OCI-LY3 (cell line): Measurements from ENCODE around the gene MPG.
A peak's percentile ranks its signal among the peaks of the same experiment; 100 is the strongest.

Experiments used
- H2AFZ ChIP-seq: fragments of 200-600, 300-600 bp; shearing (Covaris generic); 2 replicates; pipeline ENCODE4 v1.6.0; 2014; ENCODE audit warnings: antibody characterized with exemption, low read depth, low read length
- H3K27ac ChIP-seq: fragments of 200-600, 300-600 bp; sonication (generic); 2 replicates; pipeline ENCODE4 v1.5.1; 2014; ENCODE audit warnings: mild to moderate bottlenecking, low read length, moderate library complexity, mixed read lengths
- H3K27me3 ChIP-seq: fragments of 200-600, 300-600 bp; sonication (generic); 2 replicates; pipeline ENCODE4 v1.6.1; 2014; ENCODE audit warnings: low read depth, low read length, mixed read lengths
- H3K36me3 ChIP-seq: fragments of 200-600, 300-600 bp; sonication (generic); replicated peaks from 2 replicates; pipeline ENCODE3; 2014; ENCODE audit warnings: low read depth, low read length, mixed read lengths
- H3K4me1 ChIP-seq: fragments of 300-600, 200-600 bp; sonication (generic); 2 replicates; pipeline ENCODE4 v1.6.1; 2014; ENCODE audit warnings: low read length, mixed read lengths
- H3K4me2 ChIP-seq: fragments of 200-600, 300-600 bp; sonication (generic); 2 replicates; pipeline ENCODE4 v1.6.1; 2014; ENCODE audit warnings: low read length, mixed read lengths
- H3K4me3 ChIP-seq: fragments of 300-600, 200-600 bp; sonication (generic); 2 replicates; pipeline ENCODE4 v1.5.1; 2014; ENCODE audit warnings: antibody characterized with exemption, mild to moderate bottlenecking, low read length, moderate library complexity
- H3K79me2 ChIP-seq: fragments of 300-600, 200-600 bp; shearing (Covaris generic); 2 replicates; pipeline ENCODE4 v1.6.1; 2014; ENCODE audit warnings: mild to moderate bottlenecking, low read length, mixed read lengths
- H3K9ac ChIP-seq: fragments of 300-600, 200-600 bp; shearing (Covaris generic); 2 replicates; pipeline ENCODE4 v1.6.0; 2014; ENCODE audit warnings: mild to moderate bottlenecking, low read length, moderate library complexity
- H3K9me3 ChIP-seq: fragments of 200-600, 300-600 bp; shearing (Covaris generic); 2 replicates; pipeline ENCODE4 v1.6.1; 2014; ENCODE audit warnings: low read length, mixed read lengths; ENCODE audit not compliant: insufficient read depth
- H4K20me1 ChIP-seq: fragments of 200-600, 300-600 bp; sonication (generic); 2 replicates; pipeline ENCODE4 v1.6.1; 2016; ENCODE audit warnings: low read length, mixed read lengths; ENCODE audit not compliant: insufficient read depth
- CTCF ChIP-seq: fragments of 200-600, 300-600 bp; sonication (generic); IDR thresholded peaks from 2 replicates; pipeline ENCODE4 v1.5.1; 2014; ENCODE audit warnings: antibody characterized with exemption, low read length, low read depth
- EZH2phosphoT487 ChIP-seq: fragments of 200-600 bp; shearing (Covaris generic); IDR thresholded peaks from 2 replicates; pipeline ENCODE4 v1.6.1; 2018; ENCODE audit warnings: antibody characterized with exemption, mixed run types, low read depth

The MPG gene

GRCh38 chr16:104928-105327, 26.9 kb downstream of the MPG start:
- Histone ChIP-seq H3K9ac (no peak overlapping the region), H3K27me3 (no peaks in the 10 kb centered on the region), H3K79me2 (no peaks in the 10 kb centered on the region), H3K4me2 (no peak overlapping the region), H3K9me3 (no peaks in the 10 kb centered on the region), H3K4me3 (no peak overlapping the region), H3K36me3 (peaks cover 22% of the 10 kb centered on the region), H4K20me1 (no peaks in the 10 kb centered on the region), H3K4me1 (no peaks in the 10 kb centered on the region), H2AFZ (no peak overlapping the region), H3K27ac (no peak overlapping the region)
- TF ChIP-seq EZH2phosphoT487 (no peak), CTCF (no peak)

GRCh38 chr16:105521-105920, 27.5 kb downstream of the MPG start:
- Histone ChIP-seq H3K9ac (no peak overlapping the region), H3K4me3 (no peak overlapping the region), H3K4me2 (no peak overlapping the region), H3K36me3 (peaks cover 25% of the 10 kb centered on the region), H3K79me2 (no peaks in the 10 kb centered on the region), H3K9me3 (no peaks in the 10 kb centered on the region), H3K4me1 (no peaks in the 10 kb centered on the region), H4K20me1 (no peaks in the 10 kb centered on the region), H3K27me3 (no peaks in the 10 kb centered on the region), H3K27ac (no peak overlapping the region), H2AFZ (no peak overlapping the region)
- TF ChIP-seq EZH2phosphoT487 (no peak), CTCF (no peak)

GRCh38 chr16:106623-107324, 28.7 kb downstream of the MPG start:
- Histone ChIP-seq H3K79me2 (no peaks in the 10 kb centered on the region), H4K20me1 (no peaks in the 10 kb centered on the region), H3K4me2 (no peak overlapping the region), H3K9me3 (no peaks in the 10 kb centered on the region), H3K36me3 (peaks cover 29% of the 10 kb centered on the region), H3K27me3 (no peaks in the 10 kb centered on the region), H3K4me3 (no peak overlapping the region), H3K4me1 (no peaks in the 10 kb centered on the region), H2AFZ (no peak overlapping the region), H3K9ac (no peak overlapping the region), H3K27ac (no peak overlapping the region)
- TF ChIP-seq EZH2phosphoT487: no peak
- peak; percentile 83 for TF ChIP-seq CTCF

- Histone ChIP-seq H3K27me3 (no peaks in the 10 kb centered on the region), H3K27ac (no peak overlapping the region), H4K20me1 (no peaks in the 10 kb centered on the region), H3K9me3 (no peaks in the 10 kb centered on the region), H2AFZ (no peak overlapping the region), H3K4me3 (no peak overlapping the region), H3K36me3 (peaks cover 39% of the 10 kb centered on the region), H3K9ac (no peak overlapping the region), H3K79me2 (no peaks in the 10 kb centered on the region), H3K4me2 (no peak overlapping the region), H3K4me1 (no peaks in the 10 kb centered on the region)
- TF ChIP-seq EZH2phosphoT487 (no peak), CTCF (no peak)
Observed at GRCh38 chr16:112153-112840, 34.3 kb downstream of the MPG start.
